ENCODE results near the gene SYNGAP1.

SYNGAP1 gene

DNA sequence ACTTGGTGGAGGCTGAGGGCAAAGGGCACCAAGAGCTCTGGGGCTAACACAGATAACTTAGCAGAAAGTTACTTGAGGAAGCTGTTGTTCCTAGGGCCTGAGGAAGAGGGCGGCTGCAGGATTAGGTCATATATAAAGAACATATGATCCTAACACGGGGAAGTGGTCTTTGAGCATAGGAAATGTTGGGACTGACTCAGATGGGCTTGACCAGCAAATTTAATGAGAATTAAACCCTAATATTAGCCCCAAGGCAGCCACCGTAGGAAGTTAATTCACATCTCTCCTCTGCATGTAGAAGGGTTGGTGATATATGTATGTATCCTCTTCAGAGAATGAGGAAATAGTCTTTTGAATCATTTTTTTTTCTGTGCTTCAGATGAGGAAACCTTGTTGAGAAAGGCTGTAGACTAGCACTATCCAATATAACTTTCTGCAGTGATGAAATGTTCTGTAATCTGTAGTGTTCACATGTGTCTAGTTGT lies 25.3 kb downstream of the SYNGAP1 start:
- Histone ChIP-seq H3K4me3 (ENCODE audit: low read depth in 1 of 2, low read length in 1 of 2) (no peak overlapping the region), H3K9me3 (no peaks in the 10 kb centered on the region), H3K27ac (peak overlapping the region; percentile 86), H3K4me1 (ENCODE audit: control insufficient read depth in 1 of 2, insufficient read depth in 1 of 2, low read depth in 1 of 2, low read length in 1 of 2) (peaks cover 64 to 67% of the 10 kb centered on the region in 2 experiments), H3K27me3 (no peaks in the 10 kb centered on the region), H3K36me3 (no peaks in the 10 kb centered on the region)
- TF ChIP-seq, protein P1, sequence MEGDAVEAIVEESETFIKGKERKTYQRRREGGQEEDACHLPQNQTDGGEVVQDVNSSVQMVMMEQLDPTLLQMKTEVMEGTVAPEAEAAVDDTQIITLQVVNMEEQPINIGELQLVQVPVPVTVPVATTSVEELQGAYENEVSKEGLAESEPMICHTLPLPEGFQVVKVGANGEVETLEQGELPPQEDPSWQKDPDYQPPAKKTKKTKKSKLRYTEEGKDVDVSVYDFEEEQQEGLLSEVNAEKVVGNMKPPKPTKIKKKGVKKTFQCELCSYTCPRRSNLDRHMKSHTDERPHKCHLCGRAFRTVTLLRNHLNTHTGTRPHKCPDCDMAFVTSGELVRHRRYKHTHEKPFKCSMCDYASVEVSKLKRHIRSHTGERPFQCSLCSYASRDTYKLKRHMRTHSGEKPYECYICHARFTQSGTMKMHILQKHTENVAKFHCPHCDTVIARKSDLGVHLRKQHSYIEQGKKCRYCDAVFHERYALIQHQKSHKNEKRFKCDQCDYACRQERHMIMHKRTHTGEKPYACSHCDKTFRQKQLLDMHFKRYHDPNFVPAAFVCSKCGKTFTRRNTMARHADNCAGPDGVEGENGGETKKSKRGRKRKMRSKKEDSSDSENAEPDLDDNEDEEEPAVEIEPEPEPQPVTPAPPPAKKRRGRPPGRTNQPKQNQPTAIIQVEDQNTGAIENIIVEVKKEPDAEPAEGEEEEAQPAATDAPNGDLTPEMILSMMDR (IDR thresholded peaks at IDR 0.05) = no peak

DNA sequence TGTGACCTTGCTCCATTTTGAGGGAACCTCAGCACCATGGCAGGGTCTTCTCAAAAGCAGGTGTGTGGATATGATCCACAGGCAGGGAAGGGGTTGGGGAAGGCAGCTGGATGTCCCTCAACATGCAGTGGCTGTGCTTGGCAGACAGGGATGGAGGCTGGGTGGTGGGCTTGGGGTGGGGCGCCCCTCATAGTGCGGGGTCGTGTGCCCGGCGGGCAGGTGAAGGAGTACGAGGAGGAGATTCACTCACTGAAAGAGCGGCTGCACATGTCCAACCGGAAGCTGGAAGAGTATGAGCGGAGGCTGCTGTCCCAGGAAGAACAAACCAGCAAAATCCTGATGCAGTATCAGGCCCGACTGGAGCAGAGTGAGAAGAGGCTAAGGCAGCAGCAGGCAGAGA lies 26.5 kb downstream of the SYNGAP1 start:
- Histone ChIP-seq H3K9me3 (no peaks in the 10 kb centered on the region), H3K4me1 (ENCODE audit: control insufficient read depth in 1 of 2, insufficient read depth in 1 of 2, low read depth in 1 of 2, low read length in 1 of 2) (peaks cover 76 to 79% of the 10 kb centered on the region in 2 experiments), H3K4me3 (ENCODE audit: low read depth in 1 of 2, low read length in 1 of 2) (no peak overlapping the region), H3K27me3 (no peaks in the 10 kb centered on the region), H3K27ac (peak overlapping the region; percentile 86), H3K36me3 (no peaks in the 10 kb centered on the region)
- TF ChIP-seq, protein P1 (IDR thresholded peaks at IDR 0.05) = no peak

DNA sequence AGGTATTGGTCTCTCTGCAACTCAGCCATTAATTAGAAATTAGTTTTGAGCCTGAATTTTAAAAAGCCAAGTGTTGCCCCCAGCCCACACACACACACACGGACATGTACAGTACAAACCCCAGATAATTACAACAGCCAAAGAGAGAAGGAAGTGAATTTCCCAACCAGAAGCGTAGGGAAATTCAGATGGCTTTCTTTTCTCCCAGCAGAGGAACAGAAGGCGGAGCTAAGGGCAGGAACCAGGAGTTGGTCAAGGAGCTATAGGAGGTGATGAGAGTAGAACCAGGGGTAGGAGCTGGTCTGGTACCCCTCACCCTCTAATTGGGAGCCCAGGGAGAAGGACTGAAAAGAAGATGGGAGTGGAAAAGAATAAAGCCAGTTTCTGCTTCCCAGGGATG lies 30.6 kb downstream of the SYNGAP1 start:
- TF ChIP-seq, protein P1 (IDR thresholded peaks at IDR 0.05) = no peak

DNA sequence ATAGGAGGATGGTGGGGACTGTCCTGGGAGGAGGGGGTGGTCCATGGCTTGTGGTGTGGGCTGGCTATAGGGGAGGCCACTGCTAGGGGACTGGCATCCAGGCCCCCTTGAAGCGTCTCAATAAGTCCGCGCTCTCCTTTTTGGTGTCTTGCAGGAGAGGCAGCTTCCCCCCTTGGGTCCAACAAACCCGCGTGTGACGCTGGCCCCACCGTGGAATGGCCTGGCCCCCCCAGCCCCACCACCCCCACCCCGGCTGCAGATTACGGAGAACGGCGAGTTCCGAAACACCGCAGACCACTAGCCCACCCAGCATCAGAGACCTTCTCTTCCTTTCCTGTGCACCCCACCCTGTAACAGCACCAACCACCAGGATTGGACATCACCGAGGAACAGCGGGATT lies 31.7 kb downstream of the SYNGAP1 start:
- Histone ChIP-seq H3K27me3 (no peaks in the 10 kb centered on the region), H3K9me3 (no peaks in the 10 kb centered on the region), H3K27ac (peak overlapping the region; percentile 87), H3K36me3 (no peaks in the 10 kb centered on the region), H3K4me3 (ENCODE audit: low read depth in 1 of 2, low read length in 1 of 2) (no peak overlapping the region), H3K4me1 (ENCODE audit: control insufficient read depth in 1 of 2, insufficient read depth in 1 of 2, low read depth in 1 of 2, low read length in 1 of 2) (peaks cover 84 to 88% of the 10 kb centered on the region in 2 experiments)
- TF ChIP-seq, protein P1 (IDR thresholded peaks at IDR 0.05) = no peak

More for the DNA sequence above, 30.6 kb downstream of the SYNGAP1 start:
- Histone ChIP-seq H3K4me3 (ENCODE audit: low read depth in 1 of 2, low read length in 1 of 2) (peak overlapping the region; percentile 25 to 47), H3K27ac (peak overlapping the region; percentile 87), H3K27me3 (no peaks in the 10 kb centered on the region), H3K9me3 (no peaks in the 10 kb centered on the region), H3K36me3 (no peaks in the 10 kb centered on the region), H3K4me1 (ENCODE audit: control insufficient read depth in 1 of 2, insufficient read depth in 1 of 2, low read depth in 1 of 2, low read length in 1 of 2) (peaks cover 95 to 100% of the 10 kb centered on the region in 2 experiments)

DNA sequence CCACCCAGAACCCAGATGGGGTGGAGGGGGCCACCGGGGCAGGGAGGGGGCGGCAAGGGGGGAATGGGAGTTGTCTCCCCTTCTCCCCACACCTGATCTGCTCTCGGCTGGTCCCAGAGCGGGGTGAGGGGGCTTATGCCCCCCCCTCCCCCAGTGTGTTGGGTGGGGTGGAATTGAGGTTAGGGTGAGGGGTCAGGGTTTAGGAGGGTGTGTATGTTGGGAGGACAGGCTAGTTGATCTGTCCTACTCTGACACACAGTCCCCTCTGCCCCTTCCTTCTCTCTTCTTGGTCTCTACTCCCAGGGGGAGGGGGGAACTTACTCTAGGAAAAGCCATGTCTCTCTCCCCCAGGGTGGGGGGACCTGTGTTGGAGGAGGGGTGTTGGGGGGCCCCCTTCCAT lies 32.6 kb downstream of the SYNGAP1 start:
- Histone ChIP-seq H3K27me3 (no peaks in the 10 kb centered on the region), H3K36me3 (no peaks in the 10 kb centered on the region), H3K9me3 (no peaks in the 10 kb centered on the region), H3K4me1 (ENCODE audit: control insufficient read depth in 1 of 2, insufficient read depth in 1 of 2, low read depth in 1 of 2, low read length in 1 of 2) (peaks cover 75 to 79% of the 10 kb centered on the region in 2 experiments), H3K4me3 (ENCODE audit: low read depth in 1 of 2, low read length in 1 of 2) (peak overlapping the region in 1 of 2 experiments; percentile 13), H3K27ac (peak overlapping the region; percentile 87)
- TF ChIP-seq, protein P1 (IDR thresholded peaks at IDR 0.05) = no peak

Data from neutrophil (primary cell).